Panc1 (cell line): ENCODE measurements around the gene WDR20. TPM values are rescaled to one million over a fixed set of nuclear protein-coding genes. Genes with fewer than 3 reads are reported as not detected.

ENCODE experiments used
- ATAC-seq: fragments of 200-7000 bp; cut with Tn5 transposase; 2 replicates; pipeline ENCODE4 v1.9.1; 2020; ENCODE audit warnings: mild to moderate bottlenecking, moderate library complexity
- BruUV-seq: library from RNA; stranded (reverse); fragments of 400-500 nt; replicated peaks from 2 replicates; lab custom pipeline; 2021; lab: Mats Ljungman, UMichigan
- CTCF ChIA-PET: fragments of 300-600 bp; sonication (Branson Sonifier 250); formaldehyde crosslinking; loops from one replicate; lab custom pipeline; 2022; ENCODE audit warnings: antibody characterized with exemption; lab: Charles Lee
- POLR2A ChIA-PET: fragments of 300-600 bp; sonication (Branson Sonifier 250); formaldehyde crosslinking; loops from one replicate; lab custom pipeline; 2022; ENCODE audit warnings: antibody characterized with exemption; lab: Charles Lee
- DNase-seq: peaks from one replicate; pipeline ENCODE4 v3.0.0-alpha.2; 2010; ENCODE audit warnings: low read depth, low spot score
- H3K27ac ChIP-seq: 2 replicates; pipeline ENCODE4 v1.5.1; 2011; ENCODE audit warnings: mild to moderate bottlenecking, low read length, inconsistent platforms
- H3K27me3 ChIP-seq: fragments of 200-500 bp; sonication (Bioruptor generic); 2 replicates; pipeline ENCODE4 v1.6.0; 2014; ENCODE audit warnings: low read length, inconsistent platforms; ENCODE audit not compliant: control insufficient read depth, insufficient read depth
- H3K36me3 ChIP-seq: fragments of 200-500 bp; sonication (Bioruptor generic); 2 replicates; pipeline ENCODE4 v1.5.1; 2014; ENCODE audit warnings: inconsistent platforms, mild to moderate bottlenecking, low read length, moderate library complexity; ENCODE audit not compliant: control insufficient read depth, insufficient read depth
- H3K4me1 ChIP-seq: 2 replicates; pipeline ENCODE4 v1.5.1; 2011; ENCODE audit warnings: inconsistent platforms, mild to moderate bottlenecking, low read length, moderate library complexity; ENCODE audit not compliant: control insufficient read depth, insufficient read depth
- H3K4me3 ChIP-seq, 2 experiments: 2 replicates each; pipeline ENCODE4 v1.5.1; 2011 to 2012; ENCODE audit warnings: low read depth in 2 of 2, low read length in 2 of 2, mild to moderate bottlenecking in 2 of 2, inconsistent platforms in 1 of 2, moderate library complexity in 1 of 2
- H3K9me3 ChIP-seq: fragments of 200-500 bp; sonication (Bioruptor generic); 2 replicates; pipeline ENCODE4 v1.5.1; 2014; ENCODE audit warnings: low read depth, mild to moderate bottlenecking, inconsistent platforms, low read length, moderate library complexity; ENCODE audit not compliant: control insufficient read depth, insufficient read depth
- CTCF ChIP-seq: fragments of 450-650 bp; IDR thresholded peaks from 2 replicates; pipeline ENCODE4 v1.5.1; 2017; ENCODE audit warnings: mild to moderate bottlenecking
- POLR2AphosphoS5 ChIP-seq: IDR thresholded peaks from 2 replicates; pipeline ENCODE4 v1.6.1; 2012; ENCODE audit warnings: mild to moderate bottlenecking, low read depth, low read length, moderate library complexity
- REST ChIP-seq, 2 experiments: IDR thresholded peaks; 2 replicates each; pipeline ENCODE4 v1.6.1; 2011 to 2012; ENCODE audit warnings: low read depth in 2 of 2, control low read depth in 1 of 2, low read length in 1 of 2, mild to moderate bottlenecking in 1 of 2, moderate library complexity in 1 of 2; ENCODE audit not compliant: insufficient read depth in 1 of 2
- SIN3A ChIP-seq: IDR thresholded peaks from 2 replicates; pipeline ENCODE4 v1.6.1; 2012; ENCODE audit warnings: low read depth, mild to moderate bottlenecking, low read length, moderate library complexity, borderline replicate concordance; ENCODE audit not compliant: insufficient read depth
- TCF7L2 ChIP-seq: IDR thresholded peaks from 2 replicates; pipeline ENCODE4 v1.6.1; 2011; ENCODE audit warnings: mild to moderate bottlenecking, low read depth, low read length, inconsistent platforms
- in situ Hi-C: cut with HindIII; loops from 2 replicates; pipeline ENCODE4 v1.10.0; 2016; ENCODE audit warnings: low sequenced_read_pairs, low pct_unique_long_range_greater_than_20kb
- intact Hi-C: fragments of 100-400 bp; cut with micrococcal nuclease; formaldehyde crosslinking; loops from one replicate; pipeline ENCODE4 v1.10.0; 2022; ENCODE audit not compliant: unreplicated experiment
- total RNA-seq: library from RNA; stranded (reverse); gene quantifications from one replicate; pipeline ENCODE4 v1.2.1, GENCODE V29; 2021; ENCODE audit not compliant: unreplicated experiment

WDR20 gene
- total RNA-seq, 1 experiment from 2014 or later: 20.2 TPM

- intact Hi-C loops: no loop called here
Observed at GRCh38 chr14:102140027-102140749, 491 bp downstream of the WDR20 start.

GRCh38 chr14:102140750-102141145 is 1.1 kb downstream of the WDR20 start:
- Histone ChIP-seq H3K27ac (peak overlapping the region; percentile 89), H3K4me1 (peaks cover 8% of the 10 kb centered on the region; the same call in 1 of the 2 replicates), H3K27me3 (no peaks in the 10 kb centered on the region), H3K9me3 (no peaks in the 10 kb centered on the region), H3K36me3 (peaks cover 5% of the 10 kb centered on the region; the same call in 1 of the 2 replicates), H3K4me3 (peak overlapping the region; percentile 64 to 95)
- no peak for DNase-seq
- in situ Hi-C loops (no loop called here), intact Hi-C loops (no loop called here)
- no peak for ATAC-seq
- no peak for TF ChIP-seq POLR2AphosphoS5
- no peak for TF ChIP-seq SIN3A
- no peak for TF ChIP-seq CTCF
- no peak for TF ChIP-seq TCF7L2
- TF ChIP-seq REST (IDR thresholded peaks at IDR 0.05; ENCODE audit: insufficient read depth in 1 of 2, low read depth in 2 of 2, low read length in 1 of 2): no peak
- CTCF ChIA-PET: no interaction called here
- POLR2A ChIA-PET: interaction anchor here (0.6 kb wide), 1 partner anchor 18 kb away, joined by 3 read pairs; no protein-coding TSS in a partner anchor
- no TSS peak for BruUV-seq

More at GRCh38 chr14:102140027-102140749, 491 bp downstream of the WDR20 start:
- no peak for TF ChIP-seq TCF7L2
- no peak for TF ChIP-seq SIN3A
- TF ChIP-seq POLR2AphosphoS5: no peak
- TF ChIP-seq REST (IDR thresholded peaks at IDR 0.05; ENCODE audit: insufficient read depth in 1 of 2, low read depth in 2 of 2, low read length in 1 of 2): no peak
- no peak for TF ChIP-seq CTCF
- ATAC-seq (peak; percentile 29), DNase-seq (no peak)
- BruUV-seq: TSS peak; percentile 82
- H3K36me3 ChIP-seq: peaks cover 5% of the 10 kb centered on the region; the same call in 1 of the 2 replicates
- H3K4me1 ChIP-seq: peaks cover 8% of the 10 kb centered on the region; the same call in 1 of the 2 replicates
- H3K9me3 ChIP-seq: no peaks in the 10 kb centered on the region
- H3K27me3 ChIP-seq: no peaks in the 10 kb centered on the region
- peak overlapping the region; percentile 64 to 95 for H3K4me3 ChIP-seq
- CTCF ChIA-PET: no interaction called here
- peak overlapping the region; percentile 89 for H3K27ac ChIP-seq
- in situ Hi-C loops: no loop called here
- POLR2A ChIA-PET: no interaction called here
